Left cardiac atrium (tissue), 4 donors: ENCODE measurements around the gene FADS2. TPM values are rescaled to one million over a fixed set of nuclear protein-coding genes. Genes with fewer than 3 reads are reported as not detected.

Experiments used
- ATAC-seq, 2 donors: fragments of 200-7000 bp; cut with Tn5 transposase; one replicate each; pipeline ENCODE4 v1.9.1; 2020; ENCODE audit warnings: mild to moderate bottlenecking in 2 of 2, moderate library complexity in 2 of 2
- DNase-seq: peaks from one replicate; pipeline ENCODE4 v3.0.0-alpha.2; 2020
- intact Hi-C, 2 donors: fragments of 100-400 bp; cut with DNase I; formaldehyde crosslinking; loops; one replicate each; pipeline versions ENCODE4 v1.14.1 to v1.15.1; 2022 to 2023
- total RNA-seq, 2 donors: library from RNA; stranded (reverse); fragmentation: NEBNext Ultra II Directional; extraction: Animal tissue kit (Norgen Biotek cat#: 25700); gene quantifications; one replicate each; pipeline ENCODE4 v1.2.1, GENCODE V29; 2021
- donor health status: DM: no; HTN: yes; CAD: no.
- donor health status: DM: no; HTN: yes; CAD: no; lungs with severe emphysema.
- donor health status: DM: yes; HTN: yes; CAD: no.
- donor health status: Dilated cardiomyopathy.

The FADS2 gene
- total RNA-seq, 2 donors from 2014 or later, result 26.3 to 67.5 TPM

GRCh38 chr11:61838501-61838900 is 10.4 kb downstream of the FADS2 start:
- intact Hi-C loops, result no loop called here
- ATAC-seq, result no peak
- DNase-seq, result no peak

DNA sequence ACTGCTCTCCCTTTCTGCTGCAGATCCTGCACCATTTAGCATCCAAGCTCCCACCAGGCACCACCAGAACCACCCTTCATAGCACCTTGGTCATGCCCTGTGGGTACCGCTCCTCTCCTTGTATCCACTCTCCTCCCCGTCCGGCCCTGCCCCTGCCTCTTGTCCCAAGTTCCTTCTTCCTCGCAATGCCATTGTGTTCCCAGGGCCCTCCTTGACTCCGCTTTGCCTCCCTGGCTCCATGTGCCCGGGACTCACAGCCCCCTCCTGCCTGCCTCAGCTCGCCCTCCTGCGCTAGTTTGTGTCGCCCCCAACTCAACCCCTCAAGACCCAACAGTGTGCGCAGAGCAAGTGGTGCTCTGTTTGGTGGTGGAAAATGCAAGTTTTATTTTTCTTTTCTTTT is 10.8 kb downstream of the FADS2 start:
- ATAC-seq (no peak), DNase-seq (no peak)
- intact Hi-C loops, result no loop called here

DNA sequence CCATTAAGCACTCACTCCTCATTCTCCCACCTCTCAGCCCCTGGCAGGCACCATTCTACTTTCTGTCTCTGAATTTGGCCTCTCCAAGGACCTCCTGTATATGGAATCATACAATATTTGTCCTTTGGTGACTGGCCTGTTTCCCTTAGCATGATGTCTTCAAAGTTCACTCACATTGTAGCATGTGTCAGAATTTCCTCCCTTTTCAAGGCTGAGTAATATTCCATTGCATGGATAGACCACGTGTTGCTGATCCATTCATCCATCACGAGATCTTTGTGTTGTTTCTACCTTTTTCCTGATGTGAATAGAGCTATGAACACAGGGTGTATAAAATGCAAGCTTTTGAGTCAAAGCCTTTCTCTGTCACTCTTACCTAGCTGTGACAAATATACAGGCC is 11.6 kb downstream of the FADS2 start:
- DNase-seq, result no peak
- no peak for ATAC-seq
- intact Hi-C loops, result no loop called here

GRCh38 chr11:61840371-61840770 is 12.3 kb downstream of the FADS2 start:
- ATAC-seq (no peak), DNase-seq (no peak)
- intact Hi-C loops, result no loop called here

DNA sequence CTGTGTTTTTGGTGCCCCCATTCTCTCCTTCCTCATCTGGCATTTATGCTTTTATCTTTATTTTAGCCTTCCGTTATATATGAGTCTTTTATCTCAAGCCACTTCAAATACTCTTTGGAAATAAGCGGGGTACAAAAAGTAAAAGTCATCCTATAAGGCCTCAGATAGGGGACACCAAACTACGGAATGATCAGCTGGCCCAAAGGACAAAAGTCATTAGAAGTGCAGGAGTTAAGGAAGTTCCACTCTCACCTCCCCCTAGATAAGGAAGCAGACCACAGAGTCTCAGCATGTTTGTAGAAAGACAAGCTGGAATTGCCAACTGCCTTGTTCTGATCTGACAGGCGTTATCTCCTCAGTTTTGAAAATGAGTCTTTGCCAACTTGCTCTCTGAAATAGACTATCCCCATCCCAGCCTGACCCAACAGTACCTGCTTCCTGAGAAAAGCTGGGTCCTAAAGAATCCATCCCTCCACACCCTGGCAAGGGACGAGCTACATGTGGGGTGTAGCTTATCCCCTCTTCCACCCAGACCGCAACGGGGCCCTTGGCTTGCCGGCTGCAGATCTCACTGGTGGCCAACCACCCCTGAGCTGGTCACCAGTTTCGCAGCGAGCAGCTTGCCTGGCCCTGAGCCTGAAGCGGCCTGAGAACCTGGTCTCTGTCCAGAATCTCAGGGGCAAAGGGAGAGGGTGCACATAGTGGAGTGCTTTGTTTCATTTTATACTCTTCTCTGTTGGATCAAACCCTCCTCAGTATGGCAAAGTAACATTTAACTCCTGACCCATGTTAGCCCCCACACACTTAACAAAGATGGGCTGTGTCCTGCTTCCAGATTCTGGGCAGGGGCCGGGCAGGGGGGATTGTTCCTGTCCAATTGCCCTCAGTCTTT is 13.8 kb downstream of the FADS2 start:
- DNase-seq (no peak), ATAC-seq (peak; percentile 75 to 76)
- intact Hi-C loops, result no loop called here

DNA sequence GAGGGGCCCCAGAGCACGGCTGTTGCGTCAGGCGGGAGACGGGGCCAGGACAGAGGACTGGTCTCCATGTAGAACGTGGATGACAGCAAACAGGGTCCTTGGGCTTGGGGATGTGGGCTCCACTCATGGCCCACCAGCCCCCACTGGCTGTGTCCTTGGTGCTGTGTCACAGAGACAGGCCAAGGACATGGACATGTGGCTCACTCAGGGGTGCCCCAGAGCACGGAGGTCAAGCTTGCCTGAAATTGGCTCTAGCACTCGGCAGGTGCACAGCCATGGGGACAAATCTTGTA is 14.4 kb downstream of the FADS2 start:
- intact Hi-C loops, result no loop called here
- ATAC-seq (peak in 1 of 2 donors; percentile 9), DNase-seq (no peak)

DNA sequence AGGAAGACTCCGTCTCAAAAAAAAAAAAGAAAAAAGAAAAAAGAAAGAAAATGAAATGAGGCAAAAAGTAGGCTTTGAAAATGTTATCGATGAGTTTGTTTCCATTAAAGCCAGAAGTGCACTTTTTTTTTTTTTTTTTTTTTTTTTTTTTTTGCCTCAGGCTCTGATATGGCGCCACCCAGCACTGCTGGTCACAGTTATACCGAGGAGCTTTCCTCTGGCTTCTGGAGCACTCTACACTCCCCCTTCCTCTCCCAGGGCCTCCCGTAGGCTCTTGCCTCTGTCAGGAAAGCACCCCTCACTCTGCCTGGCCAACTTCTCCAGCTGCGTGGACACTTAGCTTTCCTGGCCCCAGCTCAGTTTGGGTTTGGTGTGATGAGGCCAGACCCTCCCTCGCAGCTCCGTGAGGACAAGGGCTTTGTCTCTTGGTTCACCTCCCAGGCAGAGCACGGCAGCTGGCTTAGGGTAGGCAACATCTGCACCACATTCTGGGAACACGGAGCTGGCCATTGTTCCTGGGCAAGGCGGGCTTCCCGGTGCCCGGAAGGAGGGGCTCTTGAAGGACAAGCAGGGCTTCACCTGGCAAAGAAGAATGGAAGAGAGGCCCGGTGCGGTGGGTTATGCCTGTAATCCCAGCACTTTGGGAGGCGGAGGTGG is 16.9 kb downstream of the FADS2 start:
- no peak for ATAC-seq
- no peak for DNase-seq
- intact Hi-C loops, result no loop called here

- intact Hi-C loops, result no loop called here
- ATAC-seq, result no peak
- DNase-seq, result no peak
These were observed 18.4 kb downstream of the FADS2 start for GRCh38 chr11:61846362-61847020.

- DNase-seq (no peak), ATAC-seq (no peak)
- intact Hi-C loops, result no loop called here
These were observed 19.9 kb downstream of the FADS2 start for GRCh38 chr11:61847914-61848581.

DNA sequence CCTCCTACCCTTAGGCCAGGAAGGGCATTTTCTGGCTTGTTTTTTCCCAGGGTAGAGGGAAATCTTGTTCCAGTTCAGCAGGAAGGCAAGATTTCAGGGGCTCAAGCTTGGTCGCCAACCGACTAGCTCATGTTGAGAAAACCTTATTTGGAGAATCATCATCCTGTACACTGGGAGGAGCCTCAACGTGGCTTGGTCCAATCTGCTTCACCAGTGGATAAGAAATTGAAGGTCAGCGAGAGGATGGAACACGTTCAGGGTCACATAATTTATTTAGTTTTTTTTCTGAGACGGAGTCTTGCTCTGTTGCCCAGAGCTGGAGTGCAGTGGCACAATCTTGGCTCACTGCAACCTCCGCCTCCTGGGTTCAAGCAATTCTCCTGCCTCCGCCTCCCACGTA is 20.5 kb downstream of the FADS2 start:
- no peak for ATAC-seq
- intact Hi-C loops, result no loop called here
- no peak for DNase-seq

- intact Hi-C loops, result loop anchor here in 1 of 2 donors (5.0 kb wide), 1 partner anchor 33 kb away; the partner anchor contains the start of gene FADS1
- ATAC-seq, result peak in 1 of 2 donors; percentile 7
- no peak for DNase-seq
These were observed 22.6 kb downstream of the FADS2 start for GRCh38 chr11:61850687-61851086.

GRCh38 chr11:61851113-61851899 is 23.2 kb downstream of the FADS2 start:
- intact Hi-C loops, result loop anchor here in 1 of 2 donors (5.0 kb wide), 1 partner anchor 34 kb away; the partner anchor contains the start of gene FADS1
- DNase-seq (peak; percentile 61), ATAC-seq (peak; percentile 77 to 84)

GRCh38 chr11:61851900-61852295 is 23.8 kb downstream of the FADS2 start:
- ATAC-seq (no peak), DNase-seq (no peak)
- intact Hi-C loops, result loop anchor here in 1 of 2 donors (5.0 kb wide), 1 partner anchor 35 kb away; the partner anchor contains the start of gene FADS1

DNA sequence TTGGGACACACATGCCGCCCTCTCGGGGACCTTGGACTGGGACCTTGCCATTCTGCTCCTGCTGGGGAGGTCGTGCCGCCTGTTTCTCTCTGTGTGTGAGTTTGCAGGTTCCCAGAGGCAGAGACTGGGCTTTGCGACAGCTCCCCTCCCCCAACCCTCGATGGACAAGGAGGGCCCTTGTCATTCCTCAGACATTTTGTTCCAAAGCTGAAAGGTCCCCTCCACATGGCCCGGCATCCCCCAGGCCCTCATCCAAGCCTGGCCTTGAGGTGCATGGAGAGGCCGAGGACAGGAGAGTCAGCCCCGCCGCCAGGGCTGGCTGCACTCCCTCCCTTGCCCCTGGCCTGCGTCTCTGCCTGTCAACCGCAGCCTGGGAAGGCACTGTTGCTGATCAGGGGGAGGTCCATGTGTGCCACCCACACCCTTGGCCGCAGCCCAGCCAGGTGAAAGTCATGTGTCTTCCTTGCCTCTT is 25.6 kb downstream of the FADS2 start:
- peak in 1 of 2 donors; percentile 50 for ATAC-seq
- no peak for DNase-seq
- intact Hi-C loops, result loop anchor here in 1 of 2 donors (5.0 kb wide), 1 partner anchor 36 kb away; the partner anchor contains the start of gene FADS1

- intact Hi-C loops, result loop anchor here in 1 of 2 donors (5.0 kb wide), 1 partner anchor 37 kb away; the partner anchor contains the start of gene FADS1
- no peak for DNase-seq
- ATAC-seq, result no peak
These were observed 26.3 kb downstream of the FADS2 start for GRCh38 chr11:61854206-61854895.

GRCh38 chr11:61854966-61855714 is 27.0 kb downstream of the FADS2 start:
- intact Hi-C loops, result loop anchor here in 1 of 2 donors (5.0 kb wide), 1 partner anchor 38 kb away; the partner anchor contains the start of gene FADS1
- DNase-seq (no peak), ATAC-seq (no peak)
